HG03097 (cell line): ENCODE results near the gene PPP1R7.
"Not testable (repeated sequence)": the region's sequence is repeated elsewhere in the genome, so short reads cannot be mapped to it uniquely, and the experiment has no call there.

ENCODE experiments used
- ATAC-seq: cut with Tn5 transposase; IDR thresholded peaks from one replicate; pipeline ENCODE4 v1.9.1; 2021; ENCODE audit not compliant: unreplicated experiment, low FRiP score

The PPP1R7 gene, protein sequence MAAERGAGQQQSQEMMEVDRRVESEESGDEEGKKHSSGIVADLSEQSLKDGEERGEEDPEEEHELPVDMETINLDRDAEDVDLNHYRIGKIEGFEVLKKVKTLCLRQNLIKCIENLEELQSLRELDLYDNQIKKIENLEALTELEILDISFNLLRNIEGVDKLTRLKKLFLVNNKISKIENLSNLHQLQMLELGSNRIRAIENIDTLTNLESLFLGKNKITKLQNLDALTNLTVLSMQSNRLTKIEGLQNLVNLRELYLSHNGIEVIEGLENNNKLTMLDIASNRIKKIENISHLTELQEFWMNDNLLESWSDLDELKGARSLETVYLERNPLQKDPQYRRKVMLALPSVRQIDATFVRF

GRCh38 chr2:241149925-241150659, at the start of gene PPP1R7:
PPP1R7 (plus strand) TSS chr2:241150467; CDS start chr2:241150496, 29 bp downstream.
- peak; percentile 63 for ATAC-seq

DNA sequence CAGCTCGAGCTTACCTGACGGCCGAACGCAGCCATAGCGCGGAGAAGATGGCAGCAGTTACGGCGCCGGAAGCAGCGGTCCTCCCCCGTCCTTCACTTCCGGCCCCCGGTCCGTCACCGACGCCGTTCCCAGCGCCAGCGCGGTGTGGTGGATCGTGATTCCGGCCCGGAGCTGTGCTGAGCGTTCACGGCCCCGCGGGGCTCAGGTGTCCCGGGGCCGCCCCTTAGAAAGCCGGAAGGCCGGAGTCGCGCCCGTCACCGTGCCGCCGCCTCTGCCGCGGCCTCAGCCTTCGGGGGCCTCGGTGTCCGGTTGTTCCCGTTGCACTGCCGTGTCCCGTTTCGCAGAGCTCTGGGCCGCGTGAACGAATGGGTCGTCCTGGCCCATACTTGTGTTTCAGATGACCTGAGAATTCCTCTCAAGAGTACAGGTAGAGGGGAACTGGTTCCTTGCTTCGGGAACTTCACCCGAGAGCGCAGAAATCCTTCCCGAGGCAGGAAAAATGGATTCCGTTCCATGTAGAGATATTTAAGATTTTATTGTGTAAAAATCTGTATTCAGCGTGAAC, 47.9 kb upstream of the PPP1R7 start, which contains the start of gene MTERF4:
TSS of gene MTERF4 (minus strand) at position 49 of the 565 bp plus-strand sequence. CDS start at position 35, 14 bp downstream.
- peak; percentile 81 for ATAC-seq

GRCh38 chr2:241103176-241103595, 47.1 kb upstream of the PPP1R7 start:
- ATAC-seq: no peak

DNA sequence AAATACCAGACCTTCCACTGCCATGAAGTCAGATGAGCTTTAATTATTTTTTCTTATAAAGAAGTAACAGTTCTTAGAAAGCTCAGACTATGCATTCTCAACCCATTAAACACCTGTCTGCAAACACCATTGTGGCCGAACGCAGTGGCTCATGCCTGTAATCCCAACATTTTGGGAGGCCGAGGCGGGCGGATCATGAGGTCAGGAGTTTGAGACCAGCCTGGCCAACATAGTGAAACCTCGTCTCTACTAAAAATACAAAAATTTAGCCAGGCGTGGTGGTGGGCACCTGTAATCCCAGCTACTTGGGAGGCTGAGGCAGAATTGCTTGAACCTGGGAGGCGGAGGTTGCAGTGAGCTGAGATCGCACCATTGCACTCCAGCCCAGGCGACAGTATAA, 45.7 kb upstream of the PPP1R7 start:
- ATAC-seq: not testable (repeated sequence)

GRCh38 chr2:241105641-241106040, 44.6 kb upstream of the PPP1R7 start:
- no peak for ATAC-seq

- no peak for ATAC-seq
Measured at GRCh38 chr2:241107031-241107783, 43.1 kb upstream of the PPP1R7 start.

- no peak for ATAC-seq
Measured at GRCh38 chr2:241108271-241109209, 41.7 kb upstream of the PPP1R7 start.

GRCh38 chr2:241109210-241110088, 40.8 kb upstream of the PPP1R7 start:
- ATAC-seq: no peak

GRCh38 chr2:241110089-241110606, 40.1 kb upstream of the PPP1R7 start:
- ATAC-seq: no peak

- ATAC-seq: no peak
Measured at GRCh38 chr2:241110607-241111439, 39.4 kb upstream of the PPP1R7 start.

DNA sequence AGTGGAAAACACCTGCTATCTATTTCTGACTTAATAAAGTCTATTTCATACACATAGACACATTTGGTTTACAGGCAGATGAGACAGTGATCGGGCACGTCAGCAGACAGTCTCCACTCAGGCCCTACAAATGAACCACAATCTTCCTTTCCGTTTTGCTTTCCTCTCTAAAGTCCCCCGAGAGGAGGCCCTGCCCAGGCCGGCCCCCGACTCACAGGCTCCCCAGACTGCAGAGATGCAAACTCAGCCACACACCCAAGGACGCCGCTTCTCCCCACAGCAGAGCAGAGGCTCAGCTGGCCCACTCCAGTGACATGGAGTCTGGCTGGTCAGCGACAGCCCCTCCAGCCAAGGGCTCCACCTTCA, 38.8 kb upstream of the PPP1R7 start:
- no peak for ATAC-seq

DNA sequence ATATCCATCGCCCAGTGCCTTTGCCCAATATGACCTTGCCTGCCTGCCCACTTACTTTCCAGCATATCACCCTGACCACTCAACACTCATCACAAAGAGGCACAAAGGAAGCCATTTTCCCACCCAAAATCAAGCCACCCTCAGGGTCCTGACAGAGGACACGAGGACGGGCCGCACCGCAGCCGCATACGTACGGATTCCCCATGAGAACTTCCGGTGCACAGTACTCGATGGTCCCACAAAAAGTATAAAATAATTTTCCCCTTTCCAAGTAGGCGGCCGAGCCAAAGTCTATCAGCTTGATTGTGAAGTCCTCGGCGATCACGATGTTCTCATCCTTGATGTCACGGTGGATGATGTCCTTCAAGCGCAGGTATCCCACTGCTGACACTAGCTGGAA, 38.2 kb upstream of the PPP1R7 start:
- ATAC-seq: no peak

DNA sequence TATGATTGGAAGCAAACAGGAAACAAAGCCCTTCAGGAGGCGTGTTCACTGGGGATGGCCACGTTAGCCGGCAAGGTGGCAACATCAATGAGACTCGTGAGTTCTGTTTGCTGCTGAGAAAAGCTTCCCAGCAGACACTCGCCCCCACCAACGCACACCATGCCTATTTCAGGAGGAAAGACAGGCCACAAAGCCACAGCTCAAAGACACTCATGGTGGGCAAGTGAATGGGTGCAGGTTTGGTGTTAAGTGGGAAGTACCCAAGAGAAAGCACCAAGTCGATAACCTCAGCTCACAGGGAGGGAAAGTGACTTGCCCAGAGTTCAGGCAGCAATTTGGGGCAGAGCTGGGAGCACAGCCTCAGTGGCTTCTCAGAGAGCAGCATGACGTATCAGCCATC, 37.7 kb upstream of the PPP1R7 start:
- ATAC-seq: no peak

GRCh38 chr2:241114836-241115235, 35.4 kb upstream of the PPP1R7 start:
- no peak for ATAC-seq

GRCh38 chr2:241115361-241115760, 34.9 kb upstream of the PPP1R7 start:
- no peak for ATAC-seq

- ATAC-seq: no peak
Measured at GRCh38 chr2:241116606-241117560, 33.4 kb upstream of the PPP1R7 start.
